Endodermal cell (in vitro differentiated cells): ENCODE data around the gene POLD2. TPM values are rescaled to one million over a fixed set of nuclear protein-coding genes. Genes with fewer than 3 reads are reported as not detected.
A peak's percentile ranks its signal among the peaks of the same experiment; 100 is the strongest.

Experiments used
- DNase-seq: peaks from one replicate; pipeline ENCODE4 v3.0.0-alpha.2; 2017
- H3K27ac ChIP-seq: 2 replicates; pipeline ENCODE4 v1.5.1; 2013; ENCODE audit warnings: mild to moderate bottlenecking, low read depth, low read length, moderate library complexity
- H3K27me3 ChIP-seq: 2 replicates; pipeline ENCODE4 v1.6.1; 2013; ENCODE audit warnings: mild to moderate bottlenecking, low read length, moderate library complexity; ENCODE audit not compliant: insufficient read depth, control insufficient read depth, poor library complexity, severe bottlenecking
- H3K36me3 ChIP-seq: 2 replicates; pipeline ENCODE4 v1.7.0; 2013; ENCODE audit warnings: mild to moderate bottlenecking, low read length, moderate library complexity; ENCODE audit not compliant: control insufficient read depth, insufficient read depth
- H3K4me1 ChIP-seq: one replicate; pipeline ENCODE4 v1.7.0; 2013; ENCODE audit warnings: low read length; ENCODE audit not compliant: control insufficient read depth, insufficient read depth
- H3K4me3 ChIP-seq: 2 replicates; pipeline ENCODE4 v1.5.1; 2013; ENCODE audit warnings: mild to moderate bottlenecking, low read length, moderate library complexity
- H3K9ac ChIP-seq: 2 replicates; pipeline ENCODE4 v1.6.1; 2013; ENCODE audit warnings: mild to moderate bottlenecking, low read length, moderate library complexity; ENCODE audit not compliant: poor library complexity, severe bottlenecking; ENCODE audit errors: extremely low read depth
- H3K9me3 ChIP-seq: 2 replicates; pipeline ENCODE4 v1.6.1; 2013; ENCODE audit warnings: mild to moderate bottlenecking, low read length, moderate library complexity; ENCODE audit not compliant: control insufficient read depth
- H3K27ac Mint-ChIP-seq: 2 replicates; pipeline ENCODE4 v1.8.0; 2020; ENCODE audit warnings: mixed read lengths
- H3K27me3 Mint-ChIP-seq: 2 replicates; pipeline ENCODE4 v1.8.0; 2021; ENCODE audit warnings: mild to moderate bottlenecking, mixed read lengths; ENCODE audit not compliant: insufficient read depth
- H3K36me3 Mint-ChIP-seq: 2 replicates; pipeline ENCODE4 v1.8.0; 2020; ENCODE audit warnings: low read depth, mixed read lengths
- H3K4me1 Mint-ChIP-seq: 2 replicates; pipeline ENCODE4 v1.8.0; 2020; ENCODE audit warnings: mixed read lengths
- H3K4me3 Mint-ChIP-seq: 2 replicates; pipeline ENCODE4 v1.8.0; 2020; ENCODE audit warnings: mild to moderate bottlenecking, moderate library complexity, mixed read lengths
- H3K9me3 Mint-ChIP-seq: 2 replicates; pipeline ENCODE4 v1.8.0; 2020; ENCODE audit warnings: mild to moderate bottlenecking, mixed read lengths
- CTCF ChIP-seq: fragments of 200-600 bp; sonication (generic); conservative IDR thresholded peaks from 2 replicates; pipeline ENCODE4 v1.5.0; 2021; ENCODE audit warnings: antibody characterized with exemption, mild to moderate bottlenecking
- WGBS, 2 experiments: methylation state at CpG; one replicate each; pipeline versions ENCODE4 v1.1.5 to v1.1.7; 2013; ENCODE audit warnings: missing lambda C conversion rate in 2 of 2, mixed read lengths in 1 of 2; ENCODE audit not compliant: insufficient coverage in 1 of 2, insufficient read length in 1 of 2; 5-methylcytosine and 5-hydroxymethylcytosine counted together
- total RNA-seq, 2 donors: library from RNA; stranded (reverse); fragmentation: NEBNext Ultra II Directional in 1 of 2; extraction: Animal tissue kit (Norgen Biotek cat#: 25700) in 1 of 2; gene quantifications; 2 replicates in 1 of 2; 3 replicates in 1 of 2; pipeline ENCODE4 v1.2.1, GENCODE V29; 2021

Gene POLD2
- total RNA-seq, 2 donors from 2014 or later: 127 to 141 TPM

- H3K9me3 ChIP-seq: no peaks in the 10 kb centered on the region
- 94 to 99% methylated on average over 3 of the region's 3 CpGs for WGBS, 2 experiments
- no peaks in the 10 kb centered on the region for H3K4me1 Mint-ChIP-seq
- no peak overlapping the region for H3K4me3 Mint-ChIP-seq
- no peaks in the 10 kb centered on the region for H3K36me3 Mint-ChIP-seq
- peaks cover 17% of the 10 kb centered on the region for H3K27me3 Mint-ChIP-seq
- no peak for DNase-seq
- no peak overlapping the region for H3K4me3 ChIP-seq
- TF ChIP-seq CTCF: no peak
- no peak overlapping the region for H3K27ac ChIP-seq
- no peaks in the 10 kb centered on the region for H3K27me3 ChIP-seq
- no peak overlapping the region for H3K27ac Mint-ChIP-seq
- H3K36me3 ChIP-seq: no peaks in the 10 kb centered on the region
- H3K9me3 Mint-ChIP-seq: no peaks in the 10 kb centered on the region
- no peaks in the 10 kb centered on the region for H3K4me1 ChIP-seq
- no peak overlapping the region for H3K9ac ChIP-seq
Observed at GRCh38 chr7:44086627-44087026, 36.7 kb downstream of the POLD2 start.

- DNase-seq: peak; percentile 47
Observed at GRCh38 chr7:44085546-44085945, 37.8 kb downstream of the POLD2 start.

GRCh38 chr7:44084701-44085100 lies 38.6 kb downstream of the POLD2 start:
- Histone ChIP-seq H3K27ac (no peak overlapping the region), H3K9ac (no peak overlapping the region), H3K4me1 (no peaks in the 10 kb centered on the region), H3K27me3 (no peaks in the 10 kb centered on the region), H3K9me3 (no peaks in the 10 kb centered on the region), H3K36me3 (peaks cover 8% of the 10 kb centered on the region), H3K4me3 (no peak overlapping the region)
- 90 to 100% methylated on average over 4 of the region's 4 CpGs for WGBS, 2 experiments
- Mint-ChIP-seq H3K4me1 (no peaks in the 10 kb centered on the region), H3K27ac (no peak overlapping the region), H3K36me3 (peaks cover 3% of the 10 kb centered on the region), H3K27me3 (peaks cover 17% of the 10 kb centered on the region), H3K4me3 (no peak overlapping the region), H3K9me3 (no peaks in the 10 kb centered on the region)
- no peak for DNase-seq
- no peak for TF ChIP-seq CTCF

More at GRCh38 chr7:44085546-44085945, 37.8 kb downstream of the POLD2 start:
- Histone ChIP-seq H3K9ac (no peak overlapping the region), H3K27me3 (no peaks in the 10 kb centered on the region), H3K36me3 (peaks cover 1% of the 10 kb centered on the region), H3K4me1 (no peaks in the 10 kb centered on the region), H3K4me3 (no peak overlapping the region), H3K27ac (no peak overlapping the region), H3K9me3 (no peaks in the 10 kb centered on the region)
- Mint-ChIP-seq H3K27me3 (peaks cover 17% of the 10 kb centered on the region), H3K27ac (no peak overlapping the region), H3K4me1 (no peaks in the 10 kb centered on the region), H3K4me3 (no peak overlapping the region), H3K9me3 (no peaks in the 10 kb centered on the region), H3K36me3 (peaks cover 3% of the 10 kb centered on the region)
- TF ChIP-seq CTCF: peak; percentile 47
- WGBS, 2 experiments: 70 to 79% methylated on average over 2 to 3 of the region's 3 CpGs
